Heart right ventricle (tissue), 16 donors: ENCODE measurements around the gene TREX2. TPM values are rescaled to one million over a fixed set of nuclear protein-coding genes. Genes with fewer than 3 reads are reported as not detected.

ENCODE experiments used
- ATAC-seq, 8 donors: fragments of 200-7000 bp; cut with Tn5 transposase; one replicate each; pipeline ENCODE4 v1.9.1; 2020; ENCODE audit warnings: mild to moderate bottlenecking in 8 of 8, moderate library complexity in 8 of 8, moderate number of reproducible peaks in 1 of 8
- DNase-seq, 2 donors: peaks; one replicate each; pipeline ENCODE4 v3.0.0-alpha.2; 2020
- H3K27ac ChIP-seq, 10 donors: fragments of 200-600 bp; sonication (generic) in 2 of 10; one replicate each; pipeline versions ENCODE4 v1.5.0 to v1.8.0; 2020 to 2022; ENCODE audit warnings: mild to moderate bottlenecking in 3 of 10
- H3K27me3 ChIP-seq, 7 donors: fragments of 200-600 bp; one replicate each; pipeline ENCODE4 v1.8.0; 2021 to 2022; ENCODE audit warnings: mild to moderate bottlenecking in 2 of 7
- H3K36me3 ChIP-seq, 9 donors: fragments of 200-600 bp; sonication (generic) in 1 of 9; one replicate each; pipeline versions ENCODE4 v1.5.0 to v1.8.0; 2020 to 2022; ENCODE audit warnings: mild to moderate bottlenecking in 2 of 9
- H3K4me1 ChIP-seq, 9 donors: fragments of 200-600 bp; sonication (generic) in 1 of 9; one replicate each; pipeline versions ENCODE4 v1.5.0 to v1.8.0; 2020 to 2022; ENCODE audit warnings: mild to moderate bottlenecking in 4 of 9
- H3K4me3 ChIP-seq, 10 donors: fragments of 200-600 bp; sonication (generic) in 2 of 10; one replicate each; pipeline versions ENCODE4 v1.5.0 to v1.8.0; 2020 to 2022; ENCODE audit warnings: mild to moderate bottlenecking in 7 of 10, moderate library complexity in 2 of 10
- H3K9me3 ChIP-seq, 11 donors: fragments of 200-600 bp in 10 of 11; sonication (generic) in 2 of 11; one replicate each; pipeline versions ENCODE4 v1.5.0 to v1.8.0; 2013 to 2022; ENCODE audit warnings: mild to moderate bottlenecking in 2 of 11, control low read depth in 1 of 11, moderate library complexity in 1 of 11
- WGBS, 2 donors: extraction: QIAGEN DNeasy Blood & Tissue Kit; methylation state at CpG; one replicate each; pipeline ENCODE4 v1.1.7; 2013; ENCODE audit warnings: inconsistent platforms in 1 of 2; 5-methylcytosine and 5-hydroxymethylcytosine counted together
- intact Hi-C, 10 donors: fragments of 100-400 bp; cut with DNase I; formaldehyde crosslinking; loops; one replicate each; pipeline versions ENCODE4 v1.11.1 to v1.14.2; 2022
- polyA plus RNA-seq, 2 donors: library from polyadenylated mRNA; stranded (reverse); fragments of 200-250 nt; gene quantifications; one replicate each; pipeline ENCODE4 v1.2.3, GENCODE V29; 2013
- total RNA-seq, 10 donors: library from RNA; stranded (reverse); fragmentation: NEBNext Ultra II Directional in 3 of 10; extraction: Animal tissue kit (Norgen Biotek cat#: 25700) in 3 of 10; gene quantifications; one replicate each; pipeline versions ENCODE4 v1.2.1 to v1.2.4, GENCODE V29; 2021 to 2023
- TF ChIP-seq, protein P1 (sequence below), 9 donors: fragments of 200-600 bp; sonication (generic) in 2 of 9; IDR thresholded peaks; one replicate each; pipeline versions ENCODE4 v1.5.0 to v1.8.0; 2021 to 2022; ENCODE audit warnings: antibody characterized with exemption in 9 of 9, mild to moderate bottlenecking in 5 of 9, moderate library complexity in 1 of 9
- donor health status: Arrhythmogenic right ventricular cardiomyopathy.
- donor health status: ischemic (EF 13 %, LVEDD 7.1; RV severe dilation, severe dysfunction).
- donor health status: healthy with polysubstance abuse.
- donor health status: DM: no; HTN: yes; CAD: no.
- donor health status: DM: no; HTN: no; CAD: no.
- donor health status: ischemic (EF 25% LVEDD 6.9; RV normal size, moderate dysfunction).
- donor health status: ischemic (EF 25% LVEDD 5.7; RV mildly dilated, moderate dysfunction).
- donor health status: healthy.
- donor health status: DM: yes; HTN: yes; CAD: no.
- donor health status: Ischemic cardiomyopathy.
- donor health status: ischemic (EF 35%, LVEDD 5.7; RV mildly dilated, moderate dysfunction).
- donor health status: nonischemic (EF 11% LVEDD 7.7; RV severe dilation, severe dysfunction).
- donor health status: DM: yes; HTN: yes; CAD: no.
- donor health status: PGD.
- donor health status: ischemic (EF 29% LVEDD 5.4; RV normal size, mild dysfunction).
- donor health status: nonischemic (EF 23%, LVEDD 6.1; RV moderate dilation, normal function).

TREX2 gene
- total and polyA plus RNA-seq, 12 donors = 0.20 to 0.44 (median 0.31) TPM; not detected in 4

- ATAC-seq = no peak
- Histone ChIP-seq H3K27ac (no peak overlapping the region), H3K4me3 (no peak overlapping the region), H3K4me1 (no peaks in the 10 kb centered on the region), H3K9me3 (peaks cover 0 to 13% (median 0%) of the 10 kb centered on the region in 11 donors), H3K27me3 (peaks cover 0 to 1% (median 0%) of the 10 kb centered on the region in 7 donors), H3K36me3 (no peaks in the 10 kb centered on the region)
- intact Hi-C loops = loop anchor here in 1 of 10 donors (10.0 kb wide), 2 partner anchors 396 to 466 kb away; no protein-coding TSS in a partner anchor
- TF ChIP-seq, protein P1, sequence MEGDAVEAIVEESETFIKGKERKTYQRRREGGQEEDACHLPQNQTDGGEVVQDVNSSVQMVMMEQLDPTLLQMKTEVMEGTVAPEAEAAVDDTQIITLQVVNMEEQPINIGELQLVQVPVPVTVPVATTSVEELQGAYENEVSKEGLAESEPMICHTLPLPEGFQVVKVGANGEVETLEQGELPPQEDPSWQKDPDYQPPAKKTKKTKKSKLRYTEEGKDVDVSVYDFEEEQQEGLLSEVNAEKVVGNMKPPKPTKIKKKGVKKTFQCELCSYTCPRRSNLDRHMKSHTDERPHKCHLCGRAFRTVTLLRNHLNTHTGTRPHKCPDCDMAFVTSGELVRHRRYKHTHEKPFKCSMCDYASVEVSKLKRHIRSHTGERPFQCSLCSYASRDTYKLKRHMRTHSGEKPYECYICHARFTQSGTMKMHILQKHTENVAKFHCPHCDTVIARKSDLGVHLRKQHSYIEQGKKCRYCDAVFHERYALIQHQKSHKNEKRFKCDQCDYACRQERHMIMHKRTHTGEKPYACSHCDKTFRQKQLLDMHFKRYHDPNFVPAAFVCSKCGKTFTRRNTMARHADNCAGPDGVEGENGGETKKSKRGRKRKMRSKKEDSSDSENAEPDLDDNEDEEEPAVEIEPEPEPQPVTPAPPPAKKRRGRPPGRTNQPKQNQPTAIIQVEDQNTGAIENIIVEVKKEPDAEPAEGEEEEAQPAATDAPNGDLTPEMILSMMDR (IDR thresholded peaks at IDR 0.05) = no peak
- DNase-seq = no peak
- WGBS, 2 donors = 89 to 90% methylated on average over 6 of the region's 6 CpGs
Observed at GRCh38 chrX:153430796-153431195, 15.1 kb downstream of the TREX2 start.

DNA sequence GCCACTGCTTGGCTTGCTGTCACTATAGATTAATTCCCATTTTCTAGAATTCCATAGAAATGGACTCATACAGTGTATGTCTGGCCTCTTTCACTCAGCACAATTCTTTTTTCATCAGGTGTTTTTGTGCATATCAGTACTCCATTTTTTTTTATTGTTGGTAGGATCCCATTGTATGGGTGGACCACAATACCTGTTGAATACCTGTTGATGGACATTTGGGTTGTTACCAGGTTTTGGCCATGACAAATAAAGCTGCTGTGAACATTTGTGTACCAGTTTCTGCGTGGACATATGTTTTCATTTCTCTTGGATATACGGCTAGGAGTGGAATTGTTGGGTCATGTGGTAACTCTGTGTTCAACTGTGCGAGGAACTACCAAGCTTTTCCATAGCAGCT lies 19.7 kb downstream of the TREX2 start:
- Histone ChIP-seq H3K27ac (no peak overlapping the region), H3K27me3 (peaks cover 0 to 8% (median 0%) of the 10 kb centered on the region in 7 donors), H3K9me3 (peaks cover 0 to 10% (median 0%) of the 10 kb centered on the region in 11 donors), H3K36me3 (no peaks in the 10 kb centered on the region), H3K4me3 (no peak overlapping the region), H3K4me1 (no peaks in the 10 kb centered on the region)
- intact Hi-C loops = no loop called here
- no peak for DNase-seq
- ATAC-seq = no peak
- WGBS, 2 donors = 95 to 100% methylated on average over 3 of the region's 3 CpGs
- TF ChIP-seq, protein P1 (IDR thresholded peaks at IDR 0.05) = no peak

- TF ChIP-seq, protein P1 (IDR thresholded peaks at IDR 0.05) = no peak
- Histone ChIP-seq H3K27me3 (peaks cover 0 to 8% (median 0%) of the 10 kb centered on the region in 7 donors), H3K9me3 (no peaks in the 10 kb centered on the region), H3K27ac (no peak overlapping the region), H3K4me3 (no peak overlapping the region), H3K36me3 (no peaks in the 10 kb centered on the region), H3K4me1 (no peaks in the 10 kb centered on the region)
- intact Hi-C loops = no loop called here
- WGBS, 2 donors = 70% methylated on average over 8 of the region's 8 CpGs
- DNase-seq = peak in 1 of 2 donors; percentile 41
- peak in 1 of 8 donors; percentile 40 for ATAC-seq
Observed at GRCh38 chrX:153423652-153424051, 22.2 kb downstream of the TREX2 start.

DNA sequence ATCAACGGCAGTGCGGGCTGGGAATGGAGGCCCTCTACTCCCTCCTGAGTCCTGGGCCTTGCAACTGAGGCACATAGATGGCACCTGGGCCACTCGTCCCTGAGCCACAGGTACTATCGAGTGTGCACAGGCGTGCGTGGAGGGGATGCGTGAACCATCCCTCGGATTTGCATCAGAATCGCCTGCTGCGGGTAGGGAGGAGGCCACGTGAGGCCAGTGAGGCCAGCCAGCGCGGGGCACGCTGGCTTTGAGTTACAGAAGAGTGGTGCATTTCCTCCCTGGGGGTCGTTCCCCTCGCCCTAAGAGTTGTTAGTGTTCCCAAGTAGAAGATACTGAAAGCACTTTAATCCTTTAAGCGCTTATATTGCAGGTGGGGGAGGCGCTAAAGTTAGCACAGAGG lies 24.0 kb downstream of the TREX2 start:
- Histone ChIP-seq H3K36me3 (no peaks in the 10 kb centered on the region), H3K4me1 (peaks cover 0 to under 1% (median 0%) of the 10 kb centered on the region in 9 donors), H3K4me3 (no peak overlapping the region), H3K27me3 (peaks cover 0 to 10% (median 0%) of the 10 kb centered on the region in 7 donors), H3K27ac (no peak overlapping the region), H3K9me3 (no peaks in the 10 kb centered on the region)
- DNase-seq (no peak), ATAC-seq (no peak)
- 90 to 93% methylated on average over 17 to 18 of the region's 18 CpGs for WGBS, 2 donors
- intact Hi-C loops = no loop called here
- TF ChIP-seq, protein P1 (IDR thresholded peaks at IDR 0.05) = no peak
